Esophagus mucosa (tissue), 1 donor: ENCODE results near the gene RIC8A. TPM values are rescaled to one million over a fixed set of nuclear protein-coding genes. Genes with fewer than 3 reads are reported as not detected.

ENCODE experiments used
- ATAC-seq: fragments of 200-7000 bp; cut with Tn5 transposase; one replicate; pipeline ENCODE4 v1.9.1; 2020
- total RNA-seq: library from RNA; stranded (reverse); gene quantifications from one replicate; pipeline ENCODE4 v1.2.4, GENCODE V29; 2023
- donor health status: DM: yes; HTN: yes; CAD: no.

Gene RIC8A
- total RNA-seq, 1 donor from 2014 or later, result 60.3 TPM

DNA sequence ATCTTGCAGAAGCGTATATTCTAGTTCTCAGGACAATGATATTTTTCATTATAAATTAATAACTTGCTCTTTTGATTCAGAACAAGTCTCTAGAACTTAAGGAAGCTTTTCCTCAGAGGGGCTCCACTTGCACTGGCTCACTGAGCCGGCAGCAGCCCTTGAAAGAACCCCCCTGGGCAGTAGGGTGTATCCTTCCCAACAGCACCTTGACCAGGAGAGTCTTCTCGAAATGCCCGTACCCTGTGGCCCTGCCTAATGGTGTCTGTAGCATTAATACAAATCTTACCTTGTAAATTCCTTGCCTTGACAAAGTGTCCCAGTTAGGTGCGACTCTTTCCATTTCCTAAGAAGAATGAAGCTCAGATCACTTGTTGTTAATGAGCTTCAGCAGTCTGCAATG lies 42.8 kb downstream of the RIC8A start:
- no peak for ATAC-seq

DNA sequence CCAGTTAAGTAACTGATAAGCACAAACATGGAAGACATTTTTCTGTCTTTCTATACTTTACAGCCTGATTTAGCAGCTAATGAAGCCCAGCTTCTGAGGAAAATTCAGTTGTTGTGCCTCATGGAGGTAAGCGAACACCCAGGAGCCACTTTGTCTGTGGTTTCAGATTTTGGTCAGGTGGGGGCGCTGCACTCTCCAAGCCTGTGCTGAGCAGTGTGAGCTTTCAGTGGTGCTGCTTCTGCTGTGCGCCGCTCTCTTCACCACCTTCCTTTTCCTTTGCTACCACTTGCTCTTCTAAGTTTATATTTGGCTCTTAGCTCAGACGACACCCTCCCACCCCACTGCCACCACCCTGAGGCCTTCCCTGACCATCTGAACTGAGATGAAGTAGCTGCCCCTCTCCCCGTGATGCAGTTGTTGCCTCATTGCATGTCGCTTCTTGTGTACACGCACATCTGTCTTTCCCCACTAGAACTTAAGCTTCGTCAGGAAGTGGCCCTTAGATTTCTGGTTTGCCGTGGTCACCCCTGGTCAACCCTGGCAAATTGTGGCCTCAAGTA lies 43.3 kb downstream of the RIC8A start:
- ATAC-seq, result peak; percentile 78

- no peak for ATAC-seq
These were observed 44.0 kb downstream of the RIC8A start for GRCh38 chr11:251550-251949.

DNA sequence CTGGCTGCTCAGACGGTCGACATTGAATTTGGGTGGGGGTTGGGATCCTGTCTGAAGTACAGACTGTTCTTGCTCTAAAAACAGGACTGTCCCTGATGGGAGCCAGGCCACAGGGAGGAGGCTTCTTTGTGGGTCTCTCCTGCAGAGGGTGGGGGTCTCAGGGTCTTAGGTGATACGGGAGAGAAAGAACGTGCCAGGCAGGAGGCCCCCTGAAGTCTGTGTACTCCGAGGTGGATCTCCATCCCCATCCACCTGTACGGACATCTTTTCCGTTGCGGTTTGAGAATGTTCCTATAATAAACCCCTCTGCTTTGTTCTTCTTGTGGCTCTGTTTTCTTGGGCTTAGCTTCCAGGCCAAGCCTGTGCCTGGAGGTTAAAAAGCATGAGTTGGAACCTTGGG lies 45.2 kb downstream of the RIC8A start:
- no peak for ATAC-seq

DNA sequence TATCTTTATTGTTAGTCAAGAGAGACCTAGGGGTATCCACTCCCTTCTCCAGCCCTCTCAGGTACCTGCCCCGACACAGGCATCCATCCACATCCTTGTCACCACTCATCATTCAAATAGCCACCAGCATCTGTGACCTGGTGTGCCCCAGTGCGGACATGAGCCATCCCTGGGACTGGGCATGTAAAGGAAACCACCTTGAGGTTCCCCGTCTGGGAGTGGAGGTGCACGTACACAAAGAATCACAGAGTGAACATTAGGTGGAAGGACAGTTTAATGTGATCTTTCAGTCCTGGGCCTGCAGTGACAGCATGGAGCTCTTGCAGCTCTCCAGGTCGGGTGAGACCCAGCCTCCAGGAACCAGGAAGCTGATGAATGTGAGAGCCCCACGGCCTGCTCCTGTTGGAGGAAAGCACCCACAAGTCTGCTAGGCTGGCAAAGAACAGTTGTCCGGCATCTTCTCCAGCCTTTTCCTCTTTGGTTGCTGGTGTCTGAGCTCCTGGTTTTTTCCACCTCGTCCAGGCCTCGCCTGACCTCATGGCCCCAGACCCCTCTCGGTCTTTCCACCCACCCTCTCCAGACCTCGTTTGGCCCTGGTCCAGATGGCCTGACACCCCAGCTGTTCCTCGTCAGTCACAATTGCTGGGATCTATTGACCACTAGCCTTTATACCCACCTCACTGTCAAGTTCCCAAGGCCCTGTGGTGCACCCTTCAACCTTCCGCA lies 45.8 kb downstream of the RIC8A start:
- no peak for ATAC-seq

- ATAC-seq, result no peak
These were observed 46.4 kb downstream of the RIC8A start for GRCh38 chr11:253886-254270.

GRCh38 chr11:255176-255575 lies 47.7 kb downstream of the RIC8A start:
- ATAC-seq, result no peak

- no peak for ATAC-seq
These were observed 48.3 kb downstream of the RIC8A start for GRCh38 chr11:255816-256215.

DNA sequence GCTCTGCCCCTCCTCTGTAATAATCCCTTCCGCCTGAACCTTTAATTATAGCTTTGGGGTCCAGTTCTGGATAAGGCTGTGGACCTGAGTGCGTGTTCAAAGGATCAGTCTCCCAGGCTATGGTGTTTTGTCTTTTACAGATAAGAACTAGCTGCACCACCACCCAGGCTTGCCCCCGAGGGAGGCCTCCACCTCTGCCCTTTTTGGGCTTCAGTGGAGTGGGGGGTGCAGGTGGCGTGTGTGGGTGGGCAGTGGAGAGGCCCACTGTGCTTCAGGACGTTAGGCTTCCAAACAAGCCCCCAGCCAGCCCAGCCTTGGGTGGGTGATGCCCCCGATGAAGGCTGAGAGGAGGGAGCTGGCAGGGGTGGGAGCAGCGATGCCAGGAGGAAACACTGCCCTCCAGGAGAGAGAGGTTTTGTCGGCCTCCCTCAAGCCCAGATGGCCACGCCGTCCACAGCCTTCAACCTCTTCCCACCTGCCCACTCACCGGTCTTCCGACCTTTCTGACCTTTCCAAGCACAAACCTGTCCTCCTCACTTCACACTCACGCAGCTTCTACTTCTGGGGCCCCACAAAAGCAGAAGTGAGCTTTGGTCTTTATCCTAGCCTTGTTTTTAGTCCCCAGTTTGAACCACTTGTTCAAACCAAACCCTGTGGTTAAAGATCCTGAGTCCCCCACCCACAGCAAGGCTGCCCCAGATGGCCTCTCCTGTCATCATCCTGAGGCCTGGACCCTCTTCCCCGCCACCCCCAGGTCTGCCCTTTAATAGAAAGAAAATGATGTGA lies 49.6 kb downstream of the RIC8A start:
- peak; percentile 16 for ATAC-seq

- no peak for ATAC-seq
These were observed 50.4 kb downstream of the RIC8A start for GRCh38 chr11:257766-258493.

DNA sequence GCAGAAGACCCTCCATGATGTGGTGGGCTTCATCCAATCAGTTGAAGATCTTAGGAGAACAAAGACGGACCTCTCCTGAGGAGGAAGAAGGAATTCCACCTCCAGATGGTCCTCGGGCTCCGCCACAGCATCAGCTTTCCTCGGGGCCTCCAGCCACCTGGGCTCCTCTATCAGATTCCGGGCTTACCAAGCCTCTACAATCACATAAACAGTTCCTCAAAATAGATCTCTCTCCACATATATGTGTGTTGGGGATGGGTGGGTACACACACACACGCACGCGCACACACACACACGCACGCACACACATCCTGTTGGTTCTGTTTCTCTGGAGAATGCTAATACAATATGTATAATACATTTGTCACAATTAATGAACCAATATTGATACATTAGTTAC lies 51.9 kb downstream of the RIC8A start:
- no peak for ATAC-seq

GRCh38 chr11:261624-262023 lies 54.1 kb downstream of the RIC8A start:
- ATAC-seq, result no peak

Other genes starting within 250 kb of the RIC8A start
- not detected for gene SCGB1C1, start 14.6 kb upstream of the RIC8A start, total RNA-seq
- gene BET1L, start 309 bp upstream of the RIC8A start, total RNA-seq, result 20.5 TPM
- gene SIRT3, start 28.6 kb downstream of the RIC8A start, total RNA-seq, result 6.2 TPM
- gene PSMD13, start 29.3 kb downstream of the RIC8A start, total RNA-seq, result 81.8 TPM
- gene NLRP6, start 70.7 kb downstream of the RIC8A start, total RNA-seq, result 0.12 TPM
- gene PGGHG, start 81.4 kb downstream of the RIC8A start, total RNA-seq, result 2.4 TPM
- gene IFITM5, start 91.8 kb downstream of the RIC8A start, total RNA-seq, result not detected
- 94.0 TPM for gene IFITM2, start 100.1 kb downstream of the RIC8A start, total RNA-seq
- 59.8 TPM for gene IFITM1, start 106.3 kb downstream of the RIC8A start, total RNA-seq
- gene IFITM3, start 113.2 kb downstream of the RIC8A start, total RNA-seq, result 180 TPM
- gene B4GALNT4, start 161.8 kb downstream of the RIC8A start, total RNA-seq, result 0.32 TPM
- 359 TPM for gene PKP3, start 186.5 kb downstream of the RIC8A start, total RNA-seq
- 15.4 TPM for gene SIGIRR, start 207.3 kb downstream of the RIC8A start, total RNA-seq
- 12.8 TPM for gene ANO9, start 234.3 kb downstream of the RIC8A start, total RNA-seq
- gene PTDSS2, start 242.6 kb downstream of the RIC8A start, total RNA-seq, result 12.0 TPM